H1 (cell line): ENCODE results near the gene OR10H1. TPM values are rescaled to one million over a fixed set of nuclear protein-coding genes. Genes with fewer than 3 reads are reported as not detected.

Experiments
- CTCF ChIA-PET: fragments of 300-600 bp; sonication (Branson Sonifier 250); formaldehyde crosslinking; loops from one replicate; lab custom pipeline; 2021; ENCODE audit not compliant: partially characterized antibody; lab: Charles Lee
- POLR2A ChIA-PET: fragments of 300-600 bp; sonication (Branson Sonifier 250); formaldehyde crosslinking; loops from one replicate; lab custom pipeline; 2021; ENCODE audit warnings: inconsistent platforms; ENCODE audit not compliant: partially characterized antibody; lab: Charles Lee
- DNase-seq, 2 experiments: peaks; one replicate each; pipeline versions ENCODE4 v3.0.0 to v3.0.0-alpha.2; 2010 to 2022; ENCODE audit warnings: low spot score in 2 of 2, low read depth in 1 of 2, mixed read lengths in 1 of 2
- FAIRE-seq: peaks from 2 replicates; lab custom pipeline; 2011; peaks lifted over from hg19 to GRCh38; lab: Jason Lieb, UNC
- H2AFZ ChIP-seq: 2 replicates; pipeline ENCODE4 v1.8.1; 2012; ENCODE audit warnings: low read length, inconsistent platforms
- H2AK5ac ChIP-seq: 2 replicates; pipeline ENCODE4 v1.6.1; 2013; ENCODE audit warnings: low read depth, low read length
- H2BK120ac ChIP-seq: replicated peaks from 2 replicates; pipeline ENCODE3; 2013; ENCODE audit warnings: low read depth, low read length, inconsistent platforms
- H2BK12ac ChIP-seq: 2 replicates; pipeline ENCODE4 v1.6.1; 2013; ENCODE audit warnings: low read depth, low read length
- H2BK15ac ChIP-seq: 2 replicates; pipeline ENCODE4 v1.6.1; 2013; ENCODE audit warnings: low read length
- H2BK20ac ChIP-seq: 2 replicates; pipeline ENCODE4 v1.6.1; 2013; ENCODE audit warnings: low read length
- H2BK5ac ChIP-seq: 2 replicates; pipeline ENCODE4 v1.6.1; 2013; ENCODE audit warnings: low read depth, low read length
- H3K14ac ChIP-seq: 2 replicates; pipeline ENCODE4 v1.6.1; 2013; ENCODE audit warnings: inconsistent platforms; ENCODE audit not compliant: insufficient read length
- H3K18ac ChIP-seq: 2 replicates; pipeline ENCODE4 v1.6.1; 2013; ENCODE audit warnings: low read length; ENCODE audit errors: extremely low read depth
- H3K23ac ChIP-seq: 2 replicates; pipeline ENCODE4 v1.6.1; 2013; ENCODE audit warnings: inconsistent platforms; ENCODE audit not compliant: insufficient read length
- H3K23me2 ChIP-seq: 2 replicates; pipeline ENCODE4 v1.6.1; 2013; ENCODE audit warnings: low read depth, low read length
- H3K27ac ChIP-seq: 2 replicates; pipeline ENCODE4 v1.6.1; 2011; ENCODE audit warnings: low read depth, low read length, inconsistent platforms
- H3K27me3 ChIP-seq, 4 experiments: replicated peaks in 1 of 4; 1 replicate in 1 of 4; 2 replicates in 3 of 4; pipeline versions ENCODE4 v1.6.1 to v1.8.1; 2011 to 2013; ENCODE audit warnings: low read length in 3 of 4, mild to moderate bottlenecking in 3 of 4, inconsistent platforms in 2 of 4, mixed read lengths in 2 of 4, moderate library complexity in 1 of 4; ENCODE audit not compliant: control insufficient read depth in 3 of 4, insufficient read depth in 3 of 4; ENCODE audit errors: extremely low read depth in 1 of 4
- H3K36me3 ChIP-seq, 4 experiments: 2 replicates each; pipeline versions ENCODE4 v1.6.1 to v1.8.1; 2011 to 2013; ENCODE audit warnings: mild to moderate bottlenecking in 4 of 4, low read length in 3 of 4, moderate library complexity in 2 of 4, control low read depth in 1 of 4, inconsistent platforms in 1 of 4; ENCODE audit not compliant: insufficient read depth in 4 of 4, control insufficient read depth in 2 of 4
- H3K4ac ChIP-seq: replicated peaks from 2 replicates; pipeline ENCODE3; 2013; ENCODE audit warnings: low read length, low read depth, mixed read lengths, inconsistent platforms; ENCODE audit not compliant: insufficient read length
- H3K4me1 ChIP-seq, 4 experiments: replicated peaks in 1 of 4; 1 replicate in 1 of 4; 2 replicates in 3 of 4; pipeline versions ENCODE4 v1.6.1 to v1.8.1; 2011 to 2013; ENCODE audit warnings: low read length in 3 of 4, inconsistent platforms in 2 of 4, mixed read lengths in 1 of 4; ENCODE audit not compliant: insufficient read depth in 4 of 4, control insufficient read depth in 3 of 4
- H3K4me2 ChIP-seq, 2 experiments: 2 replicates each; pipeline versions ENCODE4 v1.6.1 to v1.8.1; 2011 to 2013; ENCODE audit warnings: low read depth in 2 of 2, low read length in 2 of 2, control low read depth in 1 of 2, inconsistent platforms in 1 of 2, mild to moderate bottlenecking in 1 of 2; ENCODE audit not compliant: insufficient read depth in 1 of 2
- H3K4me3 ChIP-seq, 4 experiments: fragments of 200-600, 300-600 bp in 1 of 4; sonication (generic), shearing (Covaris generic), sonication (Bioruptor Twin) in 1 of 4; 2 replicates each; pipeline versions ENCODE4 v1.5.1 to v1.8.1; 2011 to 2016; ENCODE audit warnings: low read length in 4 of 4, low read depth in 3 of 4, control low read depth in 2 of 4, inconsistent platforms in 2 of 4, mild to moderate bottlenecking in 2 of 4, mixed read lengths in 1 of 4, moderate library complexity in 1 of 4; ENCODE audit not compliant: insufficient read depth in 2 of 4; ENCODE audit errors: extremely low read depth in 1 of 4
- H3K56ac ChIP-seq: replicated peaks from 2 replicates; pipeline ENCODE3; 2013; ENCODE audit warnings: low read depth, mild to moderate bottlenecking, mixed read lengths, low read length, inconsistent platforms; ENCODE audit not compliant: insufficient read length
- H3K79me1 ChIP-seq: 2 replicates; pipeline ENCODE4 v1.6.1; 2013; ENCODE audit warnings: low read depth, low read length, control low read depth
- H3K79me2 ChIP-seq, 2 experiments: 2 replicates each; pipeline versions ENCODE4 v1.6.1 to v1.8.1; 2012 to 2013; ENCODE audit warnings: low read length in 2 of 2, mild to moderate bottlenecking in 2 of 2, inconsistent platforms in 1 of 2; ENCODE audit not compliant: insufficient read depth in 2 of 2, control insufficient read depth in 1 of 2
- H3K9ac ChIP-seq, 4 experiments: replicated peaks in 1 of 4; 1 replicate in 1 of 4; 2 replicates in 3 of 4; pipeline versions ENCODE4 v1.6.1 to v1.8.1; 2011 to 2013; ENCODE audit warnings: low read depth in 3 of 4, low read length in 3 of 4, control low read depth in 2 of 4, mild to moderate bottlenecking in 2 of 4, moderate library complexity in 2 of 4, inconsistent platforms in 1 of 4; ENCODE audit errors: extremely low read depth in 1 of 4
- H3K9me3 ChIP-seq, 2 experiments: 2 replicates each; pipeline versions ENCODE4 v1.6.1 to v1.8.1; 2012 to 2013; ENCODE audit warnings: mild to moderate bottlenecking in 2 of 2, moderate library complexity in 2 of 2, control low read depth in 1 of 2, inconsistent platforms in 1 of 2, low read depth in 1 of 2, low read length in 1 of 2, mixed read lengths in 1 of 2; ENCODE audit not compliant: insufficient read depth in 2 of 2
- H4K20me1 ChIP-seq, 2 experiments: replicated peaks in 1 of 2; 2 replicates each; pipeline versions ENCODE3 to v1.8.1; 2011 to 2013; ENCODE audit warnings: inconsistent platforms in 2 of 2, low read length in 2 of 2, mild to moderate bottlenecking in 1 of 2; ENCODE audit not compliant: insufficient read depth in 2 of 2, control insufficient read depth in 1 of 2
- H4K5ac ChIP-seq: 2 replicates; pipeline ENCODE4 v1.6.1; 2013; ENCODE audit warnings: low read length, low read depth, mixed read lengths, inconsistent platforms; ENCODE audit not compliant: insufficient read length
- H4K8ac ChIP-seq: 2 replicates; pipeline ENCODE4 v1.8.0; 2013; ENCODE audit warnings: mild to moderate bottlenecking, moderate library complexity, low read length, inconsistent platforms; ENCODE audit not compliant: insufficient read depth; ENCODE audit errors: extremely low read depth
- H4K91ac ChIP-seq: replicated peaks from 2 replicates; pipeline ENCODE3; 2013; ENCODE audit warnings: low read length, mixed read lengths, inconsistent platforms; ENCODE audit not compliant: insufficient read length
- CBX8 ChIP-seq: fragments of 300-800, 300-1000 bp; sonication (generic); IDR thresholded peaks from 2 replicates; pipeline ENCODE4 v1.7.1; 2016; ENCODE audit warnings: low read depth, low read length, borderline replicate concordance
- CEBPB ChIP-seq: IDR thresholded peaks from 2 replicates; pipeline ENCODE4 v1.6.1; 2012; ENCODE audit warnings: low read depth, low read length
- CREB1 ChIP-seq: IDR thresholded peaks from 2 replicates; pipeline ENCODE4 v1.6.1; 2012; ENCODE audit warnings: inconsistent platforms
- GABPA ChIP-seq: IDR thresholded peaks from 2 replicates; pipeline ENCODE4 v1.6.1; 2011; ENCODE audit warnings: mild to moderate bottlenecking, low read length, moderate library complexity, borderline replicate concordance; ENCODE audit not compliant: insufficient read depth
- JUN ChIP-seq: IDR thresholded peaks from 2 replicates; pipeline ENCODE4 v1.6.1; 2011; ENCODE audit warnings: low read depth, mild to moderate bottlenecking, improper control_type of control experiment, low read length
- POU5F1 ChIP-seq: IDR thresholded peaks from 2 replicates; pipeline ENCODE4 v1.6.1; 2011; ENCODE audit warnings: low read depth, mild to moderate bottlenecking, low read length, moderate library complexity
- SIX5 ChIP-seq: IDR thresholded peaks from 2 replicates; pipeline ENCODE4 v1.6.1; 2011; ENCODE audit warnings: mild to moderate bottlenecking, low read depth, low read length
- SP1 ChIP-seq: IDR thresholded peaks from 2 replicates; pipeline ENCODE4 v1.6.1; 2011; ENCODE audit warnings: low read depth, low read length
- TEAD4 ChIP-seq: IDR thresholded peaks from 2 replicates; pipeline ENCODE4 v1.6.1; 2012; ENCODE audit warnings: low read depth, low read length, inconsistent platforms, mixed read lengths
- WGBS, 2 experiments: shearing (Covaris generic) in 1 of 2; methylation state at CpG; one replicate each; pipeline versions ENCODE4 v1.1.6 to v1.1.7; 2013 to 2015; ENCODE audit warnings: low lambda C conversion rate in 2 of 2, mixed read lengths in 2 of 2, inconsistent platforms in 1 of 2, low coverage in 1 of 2, missing lambda C conversion rate in 1 of 2; ENCODE audit not compliant: insufficient replicate concordance in 2 of 2, insufficient coverage in 1 of 2, insufficient read length in 1 of 2; ENCODE audit errors: extremely low coverage in 1 of 2, missing lambda C conversion rate in 1 of 2; 5-methylcytosine and 5-hydroxymethylcytosine counted together
- polyA plus RNA-seq, 7 experiments: library from polyadenylated mRNA; depleted of rRNA in 3 of 7; stranded (reverse) in 5 of 7; unstranded in 2 of 7; fragments of >200 nt in 5 of 7; fragments of 200-250 nt in 2 of 7; gene quantifications; 1 replicate in 5 of 7; 2 replicates in 1 of 7; 4 replicates in 1 of 7; pipeline versions ENCODE4 v1.2.1 to v1.2.3, GENCODE V29; 2011 to 2013; ENCODE audit warnings: missing spikeins in 2 of 7, mixed read lengths in 2 of 7
- total RNA-seq: library from RNA; stranded (reverse); fragmentation: NEBNext Ultra II Directional; extraction: Animal tissue kit (Norgen Biotek cat#: 25700); gene quantifications from 2 replicates; pipeline ENCODE4 v1.2.1, GENCODE V29; 2021
- TF ChIP-seq, protein P1 (sequence below): IDR thresholded peaks from 2 replicates; pipeline ENCODE4 v1.6.1; 2011; ENCODE audit warnings: low read depth, mild to moderate bottlenecking, low read length; ENCODE audit not compliant: insufficient read depth

OR10H1 gene
- total and polyA plus RNA-seq, 2 of the 8 experiments (the other 6 are each of a cell fraction or from before 2014, with no cell fraction given): not detected

GRCh38 chr19:15810335-15810734 lies 5.1 kb downstream of the OR10H1 start:
- H3K4me1 ChIP-seq: no peaks in the 10 kb centered on the region
- no peak for TF ChIP-seq SIX5
- TF ChIP-seq CEBPB: no peak
- no peak for TF ChIP-seq SP1
- TF ChIP-seq CREB1: no peak
- no peak for TF ChIP-seq POU5F1
- TF ChIP-seq JUN: no peak
- TF ChIP-seq CBX8: no peak
- no peak for TF ChIP-seq GABPA
- TF ChIP-seq, protein P1, sequence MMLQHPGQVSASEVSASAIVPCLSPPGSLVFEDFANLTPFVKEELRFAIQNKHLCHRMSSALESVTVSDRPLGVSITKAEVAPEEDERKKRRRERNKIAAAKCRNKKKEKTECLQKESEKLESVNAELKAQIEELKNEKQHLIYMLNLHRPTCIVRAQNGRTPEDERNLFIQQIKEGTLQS: no peak
- no peak for TF ChIP-seq TEAD4
- no peak overlapping the region for H2BK20ac ChIP-seq
- H3K27me3 ChIP-seq: no peaks in the 10 kb centered on the region
- H3K14ac ChIP-seq: no peak overlapping the region
- no peak overlapping the region for H2AFZ ChIP-seq
- no peak overlapping the region for H3K56ac ChIP-seq
- ChIA-PET CTCF (no interaction called here), POLR2A (no interaction called here)
- no peak overlapping the region for H4K8ac ChIP-seq
- H3K18ac ChIP-seq: no peak overlapping the region
- H3K23ac ChIP-seq: no peak overlapping the region
- H3K23me2 ChIP-seq: no peaks in the 10 kb centered on the region
- DNase-seq (no peak), FAIRE-seq (no peak)
- no peaks in the 10 kb centered on the region for H3K36me3 ChIP-seq
- H3K79me2 ChIP-seq: no peaks in the 10 kb centered on the region
- no peak overlapping the region for H3K9ac ChIP-seq
- no peak overlapping the region for H4K5ac ChIP-seq
- no peak overlapping the region for H2AK5ac ChIP-seq
- WGBS, 2 experiments: 76% methylated on average over 7 of the region's 7 CpGs; no CpG with 5 or more reads in 1 of the 2 experiments
- H2BK12ac ChIP-seq: no peak overlapping the region
- H3K9me3 ChIP-seq: peaks cover 45 to 98% of the 10 kb centered on the region in 2 experiments
- H2BK15ac ChIP-seq: no peak overlapping the region
- no peak overlapping the region for H2BK120ac ChIP-seq
- H3K4me2 ChIP-seq: no peak overlapping the region
- H3K4ac ChIP-seq: no peak overlapping the region
- no peak overlapping the region for H2BK5ac ChIP-seq
- H3K79me1 ChIP-seq: no peaks in the 10 kb centered on the region
- no peak overlapping the region for H4K91ac ChIP-seq
- H3K27ac ChIP-seq: no peak overlapping the region
- no peaks in the 10 kb centered on the region for H4K20me1 ChIP-seq
- no peak overlapping the region for H3K4me3 ChIP-seq
